ENCODE data around the gene USP32.

USP32 gene

GRCh38 chr17:60164697-60165096 lies 227.2 kb downstream of the USP32 start:
- H3K4me3 ChIP-seq (ENCODE audit: low read depth, low read length): no peak overlapping the region
- no peak for DNase-seq (ENCODE audit: low read depth)
- TF ChIP-seq, protein P1, sequence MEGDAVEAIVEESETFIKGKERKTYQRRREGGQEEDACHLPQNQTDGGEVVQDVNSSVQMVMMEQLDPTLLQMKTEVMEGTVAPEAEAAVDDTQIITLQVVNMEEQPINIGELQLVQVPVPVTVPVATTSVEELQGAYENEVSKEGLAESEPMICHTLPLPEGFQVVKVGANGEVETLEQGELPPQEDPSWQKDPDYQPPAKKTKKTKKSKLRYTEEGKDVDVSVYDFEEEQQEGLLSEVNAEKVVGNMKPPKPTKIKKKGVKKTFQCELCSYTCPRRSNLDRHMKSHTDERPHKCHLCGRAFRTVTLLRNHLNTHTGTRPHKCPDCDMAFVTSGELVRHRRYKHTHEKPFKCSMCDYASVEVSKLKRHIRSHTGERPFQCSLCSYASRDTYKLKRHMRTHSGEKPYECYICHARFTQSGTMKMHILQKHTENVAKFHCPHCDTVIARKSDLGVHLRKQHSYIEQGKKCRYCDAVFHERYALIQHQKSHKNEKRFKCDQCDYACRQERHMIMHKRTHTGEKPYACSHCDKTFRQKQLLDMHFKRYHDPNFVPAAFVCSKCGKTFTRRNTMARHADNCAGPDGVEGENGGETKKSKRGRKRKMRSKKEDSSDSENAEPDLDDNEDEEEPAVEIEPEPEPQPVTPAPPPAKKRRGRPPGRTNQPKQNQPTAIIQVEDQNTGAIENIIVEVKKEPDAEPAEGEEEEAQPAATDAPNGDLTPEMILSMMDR (IDR thresholded peaks at IDR 0.05; ENCODE audit: low read depth, low read length): no peak
- TF ChIP-seq MYC (IDR thresholded peaks at IDR 0.05; ENCODE audit: low read depth, low read length): no peak
- no peak for TF ChIP-seq MAX (IDR thresholded peaks at IDR 0.05; ENCODE audit: low read depth, low read length)
- TF ChIP-seq POLR2A (IDR thresholded peaks at IDR 0.05; ENCODE audit: extremely low read depth, insufficient read length): no peak

DNA sequence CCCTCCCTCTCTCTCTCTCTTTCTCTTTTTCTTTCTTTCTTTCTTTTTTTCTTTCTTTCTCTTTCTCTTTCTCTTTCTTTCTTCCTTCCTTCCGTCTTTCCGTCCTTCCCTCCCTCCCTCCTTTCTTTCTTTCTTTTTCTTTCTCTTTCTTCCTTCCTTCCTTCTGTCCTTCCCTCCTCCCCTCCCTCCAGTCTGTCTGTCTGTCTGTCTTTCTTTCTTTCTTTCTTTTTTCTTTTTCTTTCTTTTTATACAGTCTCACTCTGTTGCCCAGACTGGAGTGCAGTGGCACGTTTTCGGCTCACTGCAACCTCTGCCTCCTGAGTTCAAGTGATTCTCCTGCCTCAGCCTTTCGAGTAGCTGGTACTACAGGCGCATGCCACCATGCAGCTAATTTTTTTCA lies 227.8 kb downstream of the USP32 start:
- no peak for DNase-seq (ENCODE audit: low read depth)
- no peak overlapping the region for H3K4me3 ChIP-seq (ENCODE audit: low read depth, low read length)
- TF ChIP-seq POLR2A (IDR thresholded peaks at IDR 0.05; ENCODE audit: extremely low read depth, insufficient read length) (no peak), MAX (IDR thresholded peaks at IDR 0.05; ENCODE audit: low read depth, low read length) (no peak), MYC (IDR thresholded peaks at IDR 0.05; ENCODE audit: low read depth, low read length) (no peak)
- TF ChIP-seq, protein P1 (IDR thresholded peaks at IDR 0.05; ENCODE audit: low read depth, low read length): no peak

- peak; percentile 74 for DNase-seq (ENCODE audit: low read depth)
- TF ChIP-seq, protein P1 (IDR thresholded peaks at IDR 0.05; ENCODE audit: low read depth, low read length): no peak
- peak; percentile 33; the same call in 1 of the 2 replicates for TF ChIP-seq MAX (IDR thresholded peaks at IDR 0.05; ENCODE audit: low read depth, low read length)
- TF ChIP-seq MYC (IDR thresholded peaks at IDR 0.05; ENCODE audit: low read depth, low read length): peak; percentile 57
- H3K4me3 ChIP-seq (ENCODE audit: low read depth, low read length): no peak overlapping the region
Observed at GRCh38 chr17:60163108-60163784, 228.7 kb downstream of the USP32 start.

GRCh38 chr17:60161598-60162330 lies 230.2 kb downstream of the USP32 start:
- TF ChIP-seq, protein P1 (IDR thresholded peaks at IDR 0.05; ENCODE audit: low read depth, low read length): no peak
- TF ChIP-seq MYC (IDR thresholded peaks at IDR 0.05; ENCODE audit: low read depth, low read length): peak; percentile 48; the same call in 1 of the 2 replicates
- no peak overlapping the region for H3K4me3 ChIP-seq (ENCODE audit: low read depth, low read length)
- peak; percentile 57 for DNase-seq (ENCODE audit: low read depth)

- DNase-seq (ENCODE audit: low read depth): no peak
- H3K4me3 ChIP-seq (ENCODE audit: low read depth, low read length): no peak overlapping the region
- TF ChIP-seq, protein P1 (IDR thresholded peaks at IDR 0.05; ENCODE audit: low read depth, low read length): no peak
- no peak for TF ChIP-seq MYC (IDR thresholded peaks at IDR 0.05; ENCODE audit: low read depth, low read length)
- no peak for TF ChIP-seq MAX (IDR thresholded peaks at IDR 0.05; ENCODE audit: low read depth, low read length)
- no peak for TF ChIP-seq POLR2A (IDR thresholded peaks at IDR 0.05; ENCODE audit: extremely low read depth, insufficient read length)
Observed at GRCh38 chr17:60160829-60161501, 231.0 kb downstream of the USP32 start.
